ENCODE measurements around the gene PRKG1. TPM values are rescaled to one million over a fixed set of nuclear protein-coding genes. Genes with fewer than 3 reads are reported as not detected.

PRKG1 gene
- total and polyA plus RNA-seq, 2 donors (not counting 1 experiment from before 2014, with no cell fraction given) = not detected

DNA sequence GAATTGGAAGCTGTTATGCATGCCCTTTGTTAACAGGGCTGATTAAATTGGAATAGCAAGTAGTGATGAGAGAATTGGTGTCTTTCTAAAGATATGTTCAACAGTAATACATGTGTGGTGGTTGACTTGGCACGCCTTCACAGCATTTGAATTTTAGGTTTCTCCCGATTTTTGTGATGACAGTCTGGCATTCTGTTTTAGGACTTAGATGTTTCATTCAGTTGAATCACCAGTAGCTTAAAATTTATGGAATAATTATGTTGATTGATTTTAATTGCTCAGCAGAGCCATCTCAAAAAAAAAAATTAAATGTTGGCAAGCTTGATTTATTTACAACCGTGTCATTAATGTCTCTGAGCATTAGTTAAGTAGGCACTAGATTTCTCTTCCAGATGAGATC lies 405.4 kb downstream of the PRKG1 start:
- no peaks in the 10 kb centered on the region for H3K4me1 ChIP-seq (ENCODE audit: control insufficient read depth in 2 of 2, insufficient read depth in 2 of 2, low read length in 2 of 2)
- H2AFZ ChIP-seq (ENCODE audit: insufficient read depth, low read depth, low read length, poor library complexity, severe bottlenecking) = no peak overlapping the region
- ChIA-PET POLR2A (no interaction called here), CTCF (no interaction called here)
- H3K36me3 ChIP-seq (replicated peaks in 1 of 2; ENCODE audit: control extremely low read depth in 1 of 2, control insufficient read depth in 1 of 2, extremely low read depth in 1 of 2, insufficient read depth in 2 of 2, low read length in 1 of 2) = no peaks in the 10 kb centered on the region
- intact Hi-C loops (cut with micrococcal nuclease) = no loop called here
- no peaks in the 10 kb centered on the region for H3K27me3 ChIP-seq (replicated peaks in 1 of 4; ENCODE audit: control extremely low read depth in 1 of 4, control insufficient read depth in 3 of 4, insufficient read depth in 4 of 4, low read length in 3 of 4)
- no peak for TF ChIP-seq EZH2 (IDR thresholded peaks at IDR 0.05; ENCODE audit: borderline replicate concordance, insufficient read depth, low read depth, low read length, poor library complexity, severe bottlenecking)
- no peak for TF ChIP-seq CTCF (IDR thresholded peaks at IDR 0.05)
- H3K4me2 ChIP-seq (replicated peaks; ENCODE audit: low read depth, low read length, poor library complexity, severe bottlenecking) = no peak overlapping the region
- WGBS (ENCODE audit: insufficient coverage) = 89% methylated on average over 2 of the region's 3 CpGs
- H3K9ac ChIP-seq (ENCODE audit: low read length) = no peak overlapping the region
- DNase-seq = no peak
- H4K20me1 ChIP-seq (ENCODE audit: control insufficient read depth, insufficient read depth, low read length, poor library complexity, severe bottlenecking) = no peaks in the 10 kb centered on the region
- Mint-ChIP-seq H3K9me3 (ENCODE audit: insufficient read depth) (no peaks in the 10 kb centered on the region), H3K4me3 (no peak overlapping the region), H3K27ac (no peak overlapping the region), H3K27me3 (no peaks in the 10 kb centered on the region), H3K4me1 (no peaks in the 10 kb centered on the region)
- no peak overlapping the region for H3K27ac ChIP-seq (ENCODE audit: low read length in 2 of 2)
- H3K9me3 ChIP-seq (ENCODE audit: control extremely low read depth in 1 of 3, control insufficient read depth in 2 of 3, insufficient read depth in 1 of 3, low read length in 2 of 3) = no peaks in the 10 kb centered on the region
- no peaks in the 10 kb centered on the region for H3K79me2 ChIP-seq (ENCODE audit: control insufficient read depth, insufficient read depth, low read length)
- ATAC-seq (ENCODE audit: low read depth) = no peak
- no peak overlapping the region for H3K4me3 ChIP-seq (ENCODE audit: control extremely low read depth in 1 of 5, extremely low read depth in 1 of 5, insufficient read depth in 1 of 5, low read depth in 2 of 5, low read length in 4 of 5)

DNA sequence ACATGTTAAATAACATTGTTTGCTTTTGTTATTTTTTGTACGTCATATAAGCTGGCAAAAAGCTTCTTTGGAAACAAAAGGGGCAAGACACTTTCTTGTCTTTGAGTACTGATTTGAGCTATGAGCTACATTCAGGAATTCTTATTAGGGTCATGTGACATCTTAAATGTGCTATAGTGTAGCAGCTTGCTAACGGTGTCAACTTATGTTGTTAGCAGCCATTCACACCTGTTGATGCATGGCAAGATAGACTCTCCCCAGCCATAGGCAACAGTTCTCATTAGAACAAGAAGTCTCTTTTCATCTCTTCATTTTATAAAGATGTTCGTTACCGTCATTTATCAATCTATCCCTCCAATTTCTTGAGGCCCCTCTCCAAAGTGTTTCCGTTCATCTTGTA lies 411.4 kb downstream of the PRKG1 start:
- ATAC-seq (ENCODE audit: low read depth) (no peak), DNase-seq (no peak)
- H3K4me3 Mint-ChIP-seq = no peak overlapping the region
- Histone ChIP-seq H3K4me1 (ENCODE audit: control insufficient read depth in 2 of 2, insufficient read depth in 2 of 2, low read length in 2 of 2) (no peaks in the 10 kb centered on the region), H4K20me1 (ENCODE audit: control insufficient read depth, insufficient read depth, low read length, poor library complexity, severe bottlenecking) (no peaks in the 10 kb centered on the region), H3K4me2 (replicated peaks; ENCODE audit: low read depth, low read length, poor library complexity, severe bottlenecking) (no peak overlapping the region), H3K4me3 (ENCODE audit: control extremely low read depth in 1 of 5, extremely low read depth in 1 of 5, insufficient read depth in 1 of 5, low read depth in 2 of 5, low read length in 4 of 5) (no peak overlapping the region), H3K36me3 (replicated peaks in 1 of 2; ENCODE audit: control extremely low read depth in 1 of 2, control insufficient read depth in 1 of 2, extremely low read depth in 1 of 2, insufficient read depth in 2 of 2, low read length in 1 of 2) (no peaks in the 10 kb centered on the region), H3K79me2 (ENCODE audit: control insufficient read depth, insufficient read depth, low read length) (no peaks in the 10 kb centered on the region), H3K27ac (ENCODE audit: low read length in 2 of 2) (no peak overlapping the region), H2AFZ (ENCODE audit: insufficient read depth, low read depth, low read length, poor library complexity, severe bottlenecking) (no peak overlapping the region), H3K9me3 (ENCODE audit: control extremely low read depth in 1 of 3, control insufficient read depth in 2 of 3, insufficient read depth in 1 of 3, low read length in 2 of 3) (no peaks in the 10 kb centered on the region), H3K9ac (ENCODE audit: low read length) (no peak overlapping the region), H3K27me3 (replicated peaks in 1 of 4; ENCODE audit: control extremely low read depth in 1 of 4, control insufficient read depth in 3 of 4, insufficient read depth in 4 of 4, low read length in 3 of 4) (no peaks in the 10 kb centered on the region)
- no peaks in the 10 kb centered on the region for H3K27me3 Mint-ChIP-seq
- CTCF ChIA-PET = interaction anchor here (1.2 kb wide), 1 partner anchor 9 kb away, joined by 3 read pairs; no protein-coding TSS in a partner anchor
- H3K9me3 Mint-ChIP-seq (ENCODE audit: insufficient read depth) = no peaks in the 10 kb centered on the region
- POLR2A ChIA-PET = no interaction called here
- intact Hi-C loops (cut with micrococcal nuclease) = no loop called here
- no peaks in the 10 kb centered on the region for H3K4me1 Mint-ChIP-seq
- no CpG with 5 or more reads among the region's 5 CpGs for WGBS (ENCODE audit: insufficient coverage)
- H3K27ac Mint-ChIP-seq = no peak overlapping the region
- TF ChIP-seq EZH2 (IDR thresholded peaks at IDR 0.05; ENCODE audit: borderline replicate concordance, insufficient read depth, low read depth, low read length, poor library complexity, severe bottlenecking) (no peak), CTCF (IDR thresholded peaks at IDR 0.05) (no peak)

Measured in B cell (primary cell).